ENCODE measurements around the gene SNX17.

GRCh38 chr2:27393225-27393624 is 22.8 kb downstream of the SNX17 start:
- TF ChIP-seq POLR2A (IDR thresholded peaks at IDR 0.05; ENCODE audit: low read depth, low read length) (no peak), POLR2AphosphoS5 (IDR thresholded peaks at IDR 0.05; ENCODE audit: low read depth, low read length) (no peak), TAF1 (IDR thresholded peaks at IDR 0.05; ENCODE audit: low read depth, low read length) (no peak)
